H1 (cell line): Measurements from ENCODE around the gene ANO9. TPM values are rescaled to one million over a fixed set of nuclear protein-coding genes. Genes with fewer than 3 reads are reported as not detected.
A peak's percentile ranks its signal among the peaks of the same experiment; 100 is the strongest.

Experiments
- CTCF ChIA-PET: fragments of 300-600 bp; sonication (Branson Sonifier 250); formaldehyde crosslinking; loops from one replicate; lab custom pipeline; 2021; ENCODE audit not compliant: partially characterized antibody; lab: Charles Lee
- POLR2A ChIA-PET: fragments of 300-600 bp; sonication (Branson Sonifier 250); formaldehyde crosslinking; loops from one replicate; lab custom pipeline; 2021; ENCODE audit warnings: inconsistent platforms; ENCODE audit not compliant: partially characterized antibody; lab: Charles Lee
- DNase-seq, 2 experiments: peaks; one replicate each; pipeline versions ENCODE4 v3.0.0 to v3.0.0-alpha.2; 2010 to 2022; ENCODE audit warnings: low spot score in 2 of 2, low read depth in 1 of 2, mixed read lengths in 1 of 2
- FAIRE-seq: peaks from 2 replicates; lab custom pipeline; 2011; peaks lifted over from hg19 to GRCh38; lab: Jason Lieb, UNC
- H2AFZ ChIP-seq: 2 replicates; pipeline ENCODE4 v1.8.1; 2012; ENCODE audit warnings: low read length, inconsistent platforms
- H2AK5ac ChIP-seq: 2 replicates; pipeline ENCODE4 v1.6.1; 2013; ENCODE audit warnings: low read depth, low read length
- H2BK120ac ChIP-seq: replicated peaks from 2 replicates; pipeline ENCODE3; 2013; ENCODE audit warnings: low read depth, low read length, inconsistent platforms
- H2BK12ac ChIP-seq: 2 replicates; pipeline ENCODE4 v1.6.1; 2013; ENCODE audit warnings: low read depth, low read length
- H2BK15ac ChIP-seq: 2 replicates; pipeline ENCODE4 v1.6.1; 2013; ENCODE audit warnings: low read length
- H2BK20ac ChIP-seq: 2 replicates; pipeline ENCODE4 v1.6.1; 2013; ENCODE audit warnings: low read length
- H2BK5ac ChIP-seq: 2 replicates; pipeline ENCODE4 v1.6.1; 2013; ENCODE audit warnings: low read depth, low read length
- H3K14ac ChIP-seq: 2 replicates; pipeline ENCODE4 v1.6.1; 2013; ENCODE audit warnings: inconsistent platforms; ENCODE audit not compliant: insufficient read length
- H3K18ac ChIP-seq: 2 replicates; pipeline ENCODE4 v1.6.1; 2013; ENCODE audit warnings: low read length; ENCODE audit errors: extremely low read depth
- H3K23ac ChIP-seq: 2 replicates; pipeline ENCODE4 v1.6.1; 2013; ENCODE audit warnings: inconsistent platforms; ENCODE audit not compliant: insufficient read length
- H3K23me2 ChIP-seq: 2 replicates; pipeline ENCODE4 v1.6.1; 2013; ENCODE audit warnings: low read depth, low read length
- H3K27ac ChIP-seq: 2 replicates; pipeline ENCODE4 v1.6.1; 2011; ENCODE audit warnings: low read depth, low read length, inconsistent platforms
- H3K27me3 ChIP-seq, 4 experiments: replicated peaks in 1 of 4; 1 replicate in 1 of 4; 2 replicates in 3 of 4; pipeline versions ENCODE4 v1.6.1 to v1.8.1; 2011 to 2013; ENCODE audit warnings: low read length in 3 of 4, mild to moderate bottlenecking in 3 of 4, inconsistent platforms in 2 of 4, mixed read lengths in 2 of 4, moderate library complexity in 1 of 4; ENCODE audit not compliant: control insufficient read depth in 3 of 4, insufficient read depth in 3 of 4; ENCODE audit errors: extremely low read depth in 1 of 4
- H3K36me3 ChIP-seq, 4 experiments: 2 replicates each; pipeline versions ENCODE4 v1.6.1 to v1.8.1; 2011 to 2013; ENCODE audit warnings: mild to moderate bottlenecking in 4 of 4, low read length in 3 of 4, moderate library complexity in 2 of 4, control low read depth in 1 of 4, inconsistent platforms in 1 of 4; ENCODE audit not compliant: insufficient read depth in 4 of 4, control insufficient read depth in 2 of 4
- H3K4ac ChIP-seq: replicated peaks from 2 replicates; pipeline ENCODE3; 2013; ENCODE audit warnings: low read length, low read depth, mixed read lengths, inconsistent platforms; ENCODE audit not compliant: insufficient read length
- H3K4me1 ChIP-seq, 4 experiments: replicated peaks in 1 of 4; 1 replicate in 1 of 4; 2 replicates in 3 of 4; pipeline versions ENCODE4 v1.6.1 to v1.8.1; 2011 to 2013; ENCODE audit warnings: low read length in 3 of 4, inconsistent platforms in 2 of 4, mixed read lengths in 1 of 4; ENCODE audit not compliant: insufficient read depth in 4 of 4, control insufficient read depth in 3 of 4
- H3K4me2 ChIP-seq, 2 experiments: 2 replicates each; pipeline versions ENCODE4 v1.6.1 to v1.8.1; 2011 to 2013; ENCODE audit warnings: low read depth in 2 of 2, low read length in 2 of 2, control low read depth in 1 of 2, inconsistent platforms in 1 of 2, mild to moderate bottlenecking in 1 of 2; ENCODE audit not compliant: insufficient read depth in 1 of 2
- H3K4me3 ChIP-seq, 4 experiments: fragments of 200-600, 300-600 bp in 1 of 4; sonication (generic), shearing (Covaris generic), sonication (Bioruptor Twin) in 1 of 4; 2 replicates each; pipeline versions ENCODE4 v1.5.1 to v1.8.1; 2011 to 2016; ENCODE audit warnings: low read length in 4 of 4, low read depth in 3 of 4, control low read depth in 2 of 4, inconsistent platforms in 2 of 4, mild to moderate bottlenecking in 2 of 4, mixed read lengths in 1 of 4, moderate library complexity in 1 of 4; ENCODE audit not compliant: insufficient read depth in 2 of 4; ENCODE audit errors: extremely low read depth in 1 of 4
- H3K56ac ChIP-seq: replicated peaks from 2 replicates; pipeline ENCODE3; 2013; ENCODE audit warnings: low read depth, mild to moderate bottlenecking, mixed read lengths, low read length, inconsistent platforms; ENCODE audit not compliant: insufficient read length
- H3K79me1 ChIP-seq: 2 replicates; pipeline ENCODE4 v1.6.1; 2013; ENCODE audit warnings: low read depth, low read length, control low read depth
- H3K79me2 ChIP-seq, 2 experiments: 2 replicates each; pipeline versions ENCODE4 v1.6.1 to v1.8.1; 2012 to 2013; ENCODE audit warnings: low read length in 2 of 2, mild to moderate bottlenecking in 2 of 2, inconsistent platforms in 1 of 2; ENCODE audit not compliant: insufficient read depth in 2 of 2, control insufficient read depth in 1 of 2
- H3K9ac ChIP-seq, 4 experiments: replicated peaks in 1 of 4; 1 replicate in 1 of 4; 2 replicates in 3 of 4; pipeline versions ENCODE4 v1.6.1 to v1.8.1; 2011 to 2013; ENCODE audit warnings: low read depth in 3 of 4, low read length in 3 of 4, control low read depth in 2 of 4, mild to moderate bottlenecking in 2 of 4, moderate library complexity in 2 of 4, inconsistent platforms in 1 of 4; ENCODE audit errors: extremely low read depth in 1 of 4
- H3K9me3 ChIP-seq, 2 experiments: 2 replicates each; pipeline versions ENCODE4 v1.6.1 to v1.8.1; 2012 to 2013; ENCODE audit warnings: mild to moderate bottlenecking in 2 of 2, moderate library complexity in 2 of 2, control low read depth in 1 of 2, inconsistent platforms in 1 of 2, low read depth in 1 of 2, low read length in 1 of 2, mixed read lengths in 1 of 2; ENCODE audit not compliant: insufficient read depth in 2 of 2
- H4K20me1 ChIP-seq, 2 experiments: replicated peaks in 1 of 2; 2 replicates each; pipeline versions ENCODE3 to v1.8.1; 2011 to 2013; ENCODE audit warnings: inconsistent platforms in 2 of 2, low read length in 2 of 2, mild to moderate bottlenecking in 1 of 2; ENCODE audit not compliant: insufficient read depth in 2 of 2, control insufficient read depth in 1 of 2
- H4K5ac ChIP-seq: 2 replicates; pipeline ENCODE4 v1.6.1; 2013; ENCODE audit warnings: low read length, low read depth, mixed read lengths, inconsistent platforms; ENCODE audit not compliant: insufficient read length
- H4K8ac ChIP-seq: 2 replicates; pipeline ENCODE4 v1.8.0; 2013; ENCODE audit warnings: mild to moderate bottlenecking, moderate library complexity, low read length, inconsistent platforms; ENCODE audit not compliant: insufficient read depth; ENCODE audit errors: extremely low read depth
- H4K91ac ChIP-seq: replicated peaks from 2 replicates; pipeline ENCODE3; 2013; ENCODE audit warnings: low read length, mixed read lengths, inconsistent platforms; ENCODE audit not compliant: insufficient read length
- CBX5 ChIP-seq: fragments of 300-800, 300-1000 bp; sonication (generic); IDR thresholded peaks from 2 replicates; pipeline ENCODE4 v1.7.1; 2016; ENCODE audit warnings: antibody characterized with exemption, low read length, low read depth
- CBX8 ChIP-seq: fragments of 300-800, 300-1000 bp; sonication (generic); IDR thresholded peaks from 2 replicates; pipeline ENCODE4 v1.7.1; 2016; ENCODE audit warnings: low read depth, low read length, borderline replicate concordance
- EP300 ChIP-seq, 2 experiments: IDR thresholded peaks; 1 replicate in 1 of 2; 2 replicates in 1 of 2; pipeline ENCODE4 v1.6.1; 2011 to 2012; ENCODE audit warnings: low read depth in 2 of 2, low read length in 2 of 2, mild to moderate bottlenecking in 2 of 2, borderline replicate concordance in 1 of 2, inconsistent platforms in 1 of 2, moderate library complexity in 1 of 2
- FOSL1 ChIP-seq: IDR thresholded peaks from 2 replicates; pipeline ENCODE4 v1.6.1; 2011; ENCODE audit warnings: mild to moderate bottlenecking, low read depth, low read length, moderate library complexity; ENCODE audit not compliant: insufficient read depth
- GTF2F1 ChIP-seq: IDR thresholded peaks from 2 replicates; pipeline ENCODE4 v1.6.1; 2012; ENCODE audit warnings: low read depth, low read length, improper control_type of control experiment, borderline replicate concordance
- POLR2AphosphoS5 ChIP-seq: IDR thresholded peaks from 2 replicates; pipeline ENCODE4 v1.6.1; 2011; ENCODE audit warnings: low read depth, low read length
- SIX5 ChIP-seq: IDR thresholded peaks from 2 replicates; pipeline ENCODE4 v1.6.1; 2011; ENCODE audit warnings: mild to moderate bottlenecking, low read depth, low read length
- SP4 ChIP-seq: IDR thresholded peaks from 2 replicates; pipeline ENCODE4 v1.6.1; 2012; ENCODE audit warnings: low read length, inconsistent platforms
- TEAD4 ChIP-seq: IDR thresholded peaks from 2 replicates; pipeline ENCODE4 v1.6.1; 2012; ENCODE audit warnings: low read depth, low read length, inconsistent platforms, mixed read lengths
- WGBS, 2 experiments: shearing (Covaris generic) in 1 of 2; methylation state at CpG; one replicate each; pipeline versions ENCODE4 v1.1.6 to v1.1.7; 2013 to 2015; ENCODE audit warnings: low lambda C conversion rate in 2 of 2, mixed read lengths in 2 of 2, inconsistent platforms in 1 of 2, low coverage in 1 of 2, missing lambda C conversion rate in 1 of 2; ENCODE audit not compliant: insufficient replicate concordance in 2 of 2, insufficient coverage in 1 of 2, insufficient read length in 1 of 2; ENCODE audit errors: extremely low coverage in 1 of 2, missing lambda C conversion rate in 1 of 2; 5-methylcytosine and 5-hydroxymethylcytosine counted together
- polyA plus RNA-seq, 7 experiments: library from polyadenylated mRNA; depleted of rRNA in 3 of 7; stranded (reverse) in 5 of 7; unstranded in 2 of 7; fragments of >200 nt in 5 of 7; fragments of 200-250 nt in 2 of 7; gene quantifications; 1 replicate in 5 of 7; 2 replicates in 1 of 7; 4 replicates in 1 of 7; pipeline versions ENCODE4 v1.2.1 to v1.2.3, GENCODE V29; 2011 to 2013; ENCODE audit warnings: missing spikeins in 2 of 7, mixed read lengths in 2 of 7
- total RNA-seq: library from RNA; stranded (reverse); fragmentation: NEBNext Ultra II Directional; extraction: Animal tissue kit (Norgen Biotek cat#: 25700); gene quantifications from 2 replicates; pipeline ENCODE4 v1.2.1, GENCODE V29; 2021

ANO9 gene
- total and polyA plus RNA-seq, 2 of the 8 experiments (the other 6 are each of a cell fraction or from before 2014, with no cell fraction given), result 20.0 to 20.7 TPM

GRCh38 chr11:469684-470560, 28.1 kb upstream of the ANO9 start:
- Histone ChIP-seq H3K4me1 (peaks cover 0 to 12% (median 5%) of the 10 kb centered on the region in 4 experiments; a peak in 6 of 7 replicates), H3K9me3 (no peaks in the 10 kb centered on the region), H3K27me3 (no peaks in the 10 kb centered on the region), H3K9ac (peak overlapping the region in 1 of 4 experiments; percentile 46; a peak in 2 of 7 replicates), H2BK12ac (peak overlapping the region; percentile 50; the same call in 1 of the 2 replicates), H4K8ac (peak overlapping the region; percentile 83), H3K36me3 (peaks cover 0 to 3% (median 1%) of the 10 kb centered on the region in 4 experiments; a peak in 4 of 8 replicates), H4K91ac (peak overlapping the region; percentile 44), H3K27ac (peak overlapping the region; percentile 77), H3K79me2 (peaks cover 2 to 30% of the 10 kb centered on the region in 2 experiments), H2BK5ac (peak overlapping the region; percentile 90), H3K23ac (no peak overlapping the region), H3K56ac (no peak overlapping the region), H3K4me3 (no peak overlapping the region), H2BK15ac (no peak overlapping the region), H3K18ac (peak overlapping the region; percentile 96), H2BK120ac (no peak overlapping the region), H2BK20ac (no peak overlapping the region; the same call in 1 of the 2 replicates), H4K20me1 (peaks cover 0 to 6% of the 10 kb centered on the region in 2 experiments), H3K23me2 (0 out of 2 replicates have a peak, but pooled peaks cover 1% of the 10 kb centered on the region), H3K14ac (no peak overlapping the region), H2AK5ac (0 out of 2 replicates have a peak overlapping the region, but pooled peaks have one; percentile 26), H4K5ac (peak overlapping the region; percentile 26), H3K4me2 (peak overlapping the region in 1 of 2 experiments; percentile 51; a peak in 1 of 4 replicates), H3K79me1 (peaks cover 7% of the 10 kb centered on the region; the same call in 1 of the 2 replicates), H2AFZ (no peak overlapping the region), H3K4ac (peak overlapping the region; percentile 16)
- FAIRE-seq (no peak), DNase-seq (no peak)
- 91% methylated on average over 28 of the region's 28 CpGs; no CpG with 5 or more reads in 1 of the 2 experiments for WGBS, 2 experiments
- POLR2A ChIA-PET, result interaction anchor here (0.5 to 1.2 kb wide), 4 partner anchors 9 to 57 kb away, joined by 3 to 4 read pairs (median 3); no protein-coding TSS in a partner anchor
- TF ChIP-seq CBX8 (no peak), SP4 (no peak), FOSL1 (no peak), GTF2F1 (no peak), CBX5 (no peak), SIX5 (no peak), EP300 (IDR thresholded peaks at IDR 0.05; ENCODE audit: borderline replicate concordance in 1 of 2, low read depth in 2 of 2, low read length in 2 of 2) (no peak), TEAD4 (no peak), POLR2AphosphoS5 (no peak)
- CTCF ChIA-PET, result interaction anchor here (0.8 to 1.2 kb wide), 5 partner anchors 21 to 32 kb away, joined by 3 to 8 read pairs (median 3); partner anchors contain the start of gene ANO9
